OCI-LY7 (cell line): Measurements from ENCODE around the gene DBNDD1. TPM values are rescaled to one million over a fixed set of nuclear protein-coding genes. Genes with fewer than 3 reads are reported as not detected.

Source experiments
- BruUV-seq: library from RNA; stranded (reverse); fragments of 400-500 nt; replicated peaks from 2 replicates; lab custom pipeline; 2021; lab: Mats Ljungman, UMichigan
- CTCF ChIA-PET: fragments of 300-600 bp; sonication (Branson Sonifier 250); formaldehyde crosslinking; loops from one replicate; lab custom pipeline; 2022; ENCODE audit warnings: antibody characterized with exemption; ENCODE audit not compliant: unreplicated experiment; lab: Charles Lee
- POLR2A ChIA-PET: fragments of 300-600 bp; sonication (Branson Sonifier 250); formaldehyde crosslinking; loops from one replicate; lab custom pipeline; 2022; ENCODE audit warnings: antibody characterized with exemption; lab: Charles Lee
- DNase-seq: peaks from one replicate; pipeline ENCODE4 v3.0.0-alpha.2; 2015; ENCODE audit warnings: low spot score
- H2AFZ ChIP-seq: fragments of 200-600 bp; sonication (generic), shearing (Covaris generic); 2 replicates; pipeline ENCODE4 v1.6.1; 2014; ENCODE audit warnings: mild to moderate bottlenecking, antibody characterized with exemption, low read length, moderate library complexity
- H3K27ac ChIP-seq: fragments of 200-600 bp; sonication (generic); 2 replicates; pipeline ENCODE4 v1.5.1; 2014; ENCODE audit warnings: mixed run types, low read depth, mild to moderate bottlenecking, moderate library complexity, low read length, inconsistent platforms; ENCODE audit not compliant: poor library complexity, severe bottlenecking
- H3K36me3 ChIP-seq: fragments of 200-600 bp; sonication (generic); 2 replicates; pipeline ENCODE4 v1.6.1; 2014; ENCODE audit warnings: mild to moderate bottlenecking, antibody characterized with exemption, low read length, moderate library complexity, mixed read lengths; ENCODE audit not compliant: insufficient read depth
- H3K4me1 ChIP-seq: fragments of 200-600 bp; sonication (generic); 2 replicates; pipeline ENCODE4 v1.5.1; 2014; ENCODE audit warnings: mild to moderate bottlenecking, low read length; ENCODE audit not compliant: insufficient read depth, poor library complexity, severe bottlenecking
- H3K4me2 ChIP-seq: fragments of 200-600 bp; sonication (generic); 2 replicates; pipeline ENCODE4 v1.6.1; 2014; ENCODE audit warnings: mild to moderate bottlenecking, low read length
- H3K4me3 ChIP-seq: fragments of 200-600 bp; sonication (generic); 2 replicates; pipeline ENCODE4 v1.5.1; 2014; ENCODE audit warnings: mild to moderate bottlenecking, low read depth, low read length; ENCODE audit not compliant: poor library complexity, severe bottlenecking
- H3K79me2 ChIP-seq: fragments of 200-600 bp; sonication (generic); 2 replicates; pipeline ENCODE4 v1.6.1; 2016; ENCODE audit warnings: low read depth, mild to moderate bottlenecking, low read length, moderate library complexity, mixed read lengths; ENCODE audit not compliant: insufficient read depth
- H3K9me2 ChIP-seq: fragments of 200-600 bp; sonication (generic); 2 replicates; pipeline ENCODE4 v1.6.1; 2016; ENCODE audit warnings: mild to moderate bottlenecking, low read length, mixed read lengths; ENCODE audit not compliant: insufficient read depth
- H3K9me3 ChIP-seq: fragments of 200-600 bp; sonication (generic); 2 replicates; pipeline ENCODE4 v1.6.1; 2014; ENCODE audit warnings: mild to moderate bottlenecking, mixed run types, low read length, mixed read lengths
- H4K20me1 ChIP-seq: fragments of 200-600 bp; sonication (generic); 2 replicates; pipeline ENCODE4 v1.6.1; 2014; ENCODE audit warnings: mild to moderate bottlenecking, antibody characterized with exemption, low read length, moderate library complexity, mixed read lengths; ENCODE audit not compliant: insufficient read depth
- EZH2phosphoT487 ChIP-seq: fragments of 200-600 bp; sonication (generic); IDR thresholded peaks from 2 replicates; pipeline ENCODE4 v1.6.1; 2018; ENCODE audit warnings: low read depth, borderline replicate concordance, mild to moderate bottlenecking, mixed run types, antibody characterized with exemption, low read length, moderate library complexity, mixed read lengths
- intact Hi-C: fragments of 100-400 bp; cut with micrococcal nuclease; formaldehyde crosslinking; loops from one replicate; pipeline ENCODE4 v1.10.0; 2022; ENCODE audit not compliant: unreplicated experiment
- total RNA-seq, 2 experiments: library from RNA; depleted of rRNA in 1 of 2; stranded (reverse); fragments of >200 nt in 1 of 2; shearing (Covaris generic) in 1 of 2; gene quantifications; 2 replicates each; pipeline ENCODE4 v1.2.3, GENCODE V29; 2014 to 2022
- TF ChIP-seq, protein P1 (sequence below): fragments of 200-600 bp; sonication (generic); conservative IDR thresholded peaks from 2 replicates; pipeline ENCODE4 v1.5.1; 2014; ENCODE audit warnings: mild to moderate bottlenecking, antibody characterized with exemption, low read length, moderate library complexity, mixed read lengths

Gene DBNDD1
- total RNA-seq, 2 experiments from 2014 or later: 0.57 to 0.98 TPM

- H3K79me2 ChIP-seq: no peaks in the 10 kb centered on the region
- BruUV-seq: no TSS peak
- ChIA-PET CTCF (no interaction called here), POLR2A (no interaction called here)
- no peaks in the 10 kb centered on the region for H4K20me1 ChIP-seq
- no peaks in the 10 kb centered on the region for H3K9me2 ChIP-seq
- DNase-seq: no peak
- intact Hi-C loops: no loop called here
- no peak overlapping the region for H3K4me2 ChIP-seq
- H3K27ac ChIP-seq: no peak overlapping the region
- H3K4me1 ChIP-seq: no peaks in the 10 kb centered on the region
- H2AFZ ChIP-seq: no peak overlapping the region
- peaks cover 92% of the 10 kb centered on the region for H3K36me3 ChIP-seq
- no peak overlapping the region for H3K4me3 ChIP-seq
- H3K9me3 ChIP-seq: peaks cover 15% of the 10 kb centered on the region
- TF ChIP-seq, protein P1, sequence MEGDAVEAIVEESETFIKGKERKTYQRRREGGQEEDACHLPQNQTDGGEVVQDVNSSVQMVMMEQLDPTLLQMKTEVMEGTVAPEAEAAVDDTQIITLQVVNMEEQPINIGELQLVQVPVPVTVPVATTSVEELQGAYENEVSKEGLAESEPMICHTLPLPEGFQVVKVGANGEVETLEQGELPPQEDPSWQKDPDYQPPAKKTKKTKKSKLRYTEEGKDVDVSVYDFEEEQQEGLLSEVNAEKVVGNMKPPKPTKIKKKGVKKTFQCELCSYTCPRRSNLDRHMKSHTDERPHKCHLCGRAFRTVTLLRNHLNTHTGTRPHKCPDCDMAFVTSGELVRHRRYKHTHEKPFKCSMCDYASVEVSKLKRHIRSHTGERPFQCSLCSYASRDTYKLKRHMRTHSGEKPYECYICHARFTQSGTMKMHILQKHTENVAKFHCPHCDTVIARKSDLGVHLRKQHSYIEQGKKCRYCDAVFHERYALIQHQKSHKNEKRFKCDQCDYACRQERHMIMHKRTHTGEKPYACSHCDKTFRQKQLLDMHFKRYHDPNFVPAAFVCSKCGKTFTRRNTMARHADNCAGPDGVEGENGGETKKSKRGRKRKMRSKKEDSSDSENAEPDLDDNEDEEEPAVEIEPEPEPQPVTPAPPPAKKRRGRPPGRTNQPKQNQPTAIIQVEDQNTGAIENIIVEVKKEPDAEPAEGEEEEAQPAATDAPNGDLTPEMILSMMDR: no peak
- TF ChIP-seq EZH2phosphoT487: no peak
These were observed 28.5 kb downstream of the DBNDD1 start for GRCh38 chr16:89990799-89991198.

GRCh38 chr16:89988951-89989350, 30.3 kb downstream of the DBNDD1 start:
- Histone ChIP-seq H3K27ac (no peak overlapping the region), H3K79me2 (no peaks in the 10 kb centered on the region), H3K4me3 (no peak overlapping the region), H3K9me3 (no peaks in the 10 kb centered on the region), H3K36me3 (peaks cover 90% of the 10 kb centered on the region), H3K9me2 (no peaks in the 10 kb centered on the region), H3K4me1 (no peaks in the 10 kb centered on the region), H2AFZ (no peak overlapping the region), H3K4me2 (no peak overlapping the region), H4K20me1 (no peaks in the 10 kb centered on the region)
- POLR2A ChIA-PET: no interaction called here
- DNase-seq: no peak
- TF ChIP-seq, protein P1: no peak
- TF ChIP-seq EZH2phosphoT487: no peak
- CTCF ChIA-PET: no interaction called here
- no TSS peak for BruUV-seq
- intact Hi-C loops: no loop called here

- no peak overlapping the region for H2AFZ ChIP-seq
- no peaks in the 10 kb centered on the region for H3K9me2 ChIP-seq
- H3K9me3 ChIP-seq: no peaks in the 10 kb centered on the region
- no peaks in the 10 kb centered on the region for H4K20me1 ChIP-seq
- H3K4me2 ChIP-seq: no peak overlapping the region
- ChIA-PET POLR2A (no interaction called here), CTCF (no interaction called here)
- no peaks in the 10 kb centered on the region for H3K79me2 ChIP-seq
- intact Hi-C loops: no loop called here
- no peak for DNase-seq
- H3K36me3 ChIP-seq: peaks cover 89% of the 10 kb centered on the region
- no peaks in the 10 kb centered on the region for H3K4me1 ChIP-seq
- no peak overlapping the region for H3K4me3 ChIP-seq
- TF ChIP-seq, protein P1: no peak
- TF ChIP-seq EZH2phosphoT487: no peak
- no TSS peak for BruUV-seq
- no peak overlapping the region for H3K27ac ChIP-seq
These were observed 32.1 kb downstream of the DBNDD1 start for GRCh38 chr16:89987169-89987568.
